Measurements from ENCODE around the gene OAF.

- TF ChIP-seq CTCF (IDR thresholded peaks at IDR 0.05), result no peak
- TF ChIP-seq EP300 (IDR thresholded peaks at IDR 0.05), result no peak
Measured at GRCh38 chr11:120212259-120212878, 1.5 kb downstream of the OAF start.
